ENCODE data around the gene NAA40.

DNA sequence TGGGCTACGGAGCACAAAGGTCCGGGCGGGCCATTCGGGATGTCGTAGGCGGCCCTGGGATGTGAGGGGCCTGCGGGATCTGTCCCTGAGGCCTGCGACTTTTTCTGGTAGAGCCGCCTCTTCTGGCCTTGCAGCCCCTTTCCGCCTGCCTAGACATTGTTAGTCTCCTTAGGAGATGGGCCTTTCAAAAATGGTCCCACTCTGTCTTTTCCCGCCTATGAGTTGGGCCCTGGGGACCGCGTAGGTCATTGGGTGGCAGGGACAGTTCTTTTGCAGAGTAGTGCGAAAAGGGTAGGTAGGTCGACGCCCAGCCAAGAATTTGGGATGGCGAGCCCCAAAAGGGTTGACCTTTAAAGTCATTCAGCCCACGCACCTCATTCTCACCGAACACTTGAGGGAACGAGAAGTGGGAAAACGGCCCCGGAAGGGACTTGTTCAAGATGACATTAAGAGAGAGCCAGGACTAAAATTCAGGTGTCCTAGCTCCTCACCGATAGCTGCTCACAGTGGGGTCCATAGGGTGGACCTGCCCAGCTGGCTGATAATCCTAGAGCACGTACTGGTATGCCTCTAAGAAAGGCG, 48.2 kb downstream of the NAA40 start:
- TF ChIP-seq CTCF (IDR thresholded peaks at IDR 0.05; ENCODE audit: low read length) (no peak), EZH2 (optimal IDR thresholded peaks at IDR 0.05; ENCODE audit: low read depth, low read length) (no peak)
